WTC11 (cell line): ENCODE data around the gene HHIPL1. TPM values are rescaled to one million over a fixed set of nuclear protein-coding genes. Genes with fewer than 3 reads are reported as not detected.

Source experiments
- ATAC-seq: fragments of 200-7000 bp; cut with Tn5 transposase; 2 replicates; pipeline ENCODE4 v1.10.0; 2021; ENCODE audit warnings: mild to moderate bottlenecking, moderate library complexity
- CTCF ChIA-PET: fragments of 300-600 bp; sonication (Branson Sonifier 250); formaldehyde crosslinking; loops from one replicate; lab custom pipeline; 2021; ENCODE audit warnings: antibody characterized with exemption; lab: Charles Lee
- POLR2A ChIA-PET: fragments of 350-600 bp; sonication (Branson Sonifier 250); formaldehyde crosslinking; loops from one replicate; lab custom pipeline; 2021; ENCODE audit warnings: antibody characterized with exemption; lab: Charles Lee
- DNase-seq: peaks from one replicate; pipeline ENCODE4 v3.0.0; 2021; ENCODE audit warnings: low spot score
- H3K27ac Mint-ChIP-seq: 2 replicates; pipeline ENCODE4 v1.8.0; 2021; ENCODE audit warnings: mixed read lengths
- H3K27me3 Mint-ChIP-seq: 2 replicates; pipeline ENCODE4 v1.8.0; 2021; ENCODE audit warnings: low read depth, mild to moderate bottlenecking, moderate library complexity, mixed read lengths
- H3K36me3 Mint-ChIP-seq: 2 replicates; pipeline ENCODE4 v1.8.0; 2021; ENCODE audit warnings: mixed read lengths
- H3K4me1 Mint-ChIP-seq: 2 replicates; pipeline ENCODE4 v1.8.0; 2022; ENCODE audit warnings: mixed read lengths
- H3K4me3 Mint-ChIP-seq: 2 replicates; pipeline ENCODE4 v1.8.0; 2021; ENCODE audit warnings: mild to moderate bottlenecking, moderate library complexity, mixed read lengths
- H3K9me3 Mint-ChIP-seq: 2 replicates; pipeline ENCODE4 v1.8.0; 2021; ENCODE audit warnings: mixed read lengths
- CREM ChIP-seq: sonication (generic); formaldehyde crosslinking; IDR thresholded peaks from 2 replicates; pipeline ENCODE4 v1.8.1; 2022; ENCODE audit warnings: mild to moderate bottlenecking, missing genetic modification reagents, moderate library complexity
- FOXJ3 ChIP-seq: sonication (generic); formaldehyde crosslinking; IDR thresholded peaks from 2 replicates; pipeline ENCODE4 v1.9.0; 2021; ENCODE audit warnings: missing genetic modification reagents, mild to moderate bottlenecking, borderline replicate concordance
- JAZF1 ChIP-seq: fragments of 250-450 bp; sonication (Bioruptor Pico); IDR thresholded peaks from 2 replicates; pipeline ENCODE4 v1.9.0; 2021; ENCODE audit warnings: moderate library complexity, mild to moderate bottlenecking, inconsistent platforms
- NFATC4 ChIP-seq: fragments of 250-450 bp; sonication (Bioruptor Pico); IDR thresholded peaks from 2 replicates; pipeline ENCODE4 v1.9.0; 2021; ENCODE audit warnings: mild to moderate bottlenecking
- NR1H2 ChIP-seq: sonication (generic); formaldehyde crosslinking; IDR thresholded peaks from 2 replicates; pipeline ENCODE4 v1.9.0; 2021; ENCODE audit warnings: mild to moderate bottlenecking, moderate library complexity, missing genetic modification reagents
- total RNA-seq: library from RNA; stranded (reverse); gene quantifications from 3 replicates; pipeline ENCODE4 v1.2.3, GENCODE V29; 2021
- TF ChIP-seq, protein P1 (sequence below): sonication (generic); formaldehyde crosslinking; conservative IDR thresholded peaks from 2 replicates; pipeline ENCODE4 v1.8.1; 2023; ENCODE audit warnings: mild to moderate bottlenecking, low read depth, missing genetic modification reagents, moderate library complexity
- TF ChIP-seq, protein P2 (sequence below): sonication (generic); formaldehyde crosslinking; IDR thresholded peaks from 2 replicates; pipeline ENCODE4 v1.8.1; 2022; ENCODE audit warnings: missing genetic modification reagents, borderline replicate concordance
- TF ChIP-seq, protein P3 (sequence below): sonication (generic); formaldehyde crosslinking; IDR thresholded peaks from 2 replicates; pipeline ENCODE4 v1.8.1; 2023; ENCODE audit warnings: mild to moderate bottlenecking, missing genetic modification reagents, borderline replicate concordance
- TF ChIP-seq, protein P4 (sequence below): sonication (generic); formaldehyde crosslinking; IDR thresholded peaks from 2 replicates; pipeline ENCODE4 v1.8.1; 2022; ENCODE audit warnings: low read depth, mild to moderate bottlenecking, moderate library complexity, missing genetic modification reagents, borderline replicate concordance
- TF ChIP-seq, protein P5 (sequence below): sonication (generic); formaldehyde crosslinking; IDR thresholded peaks from 2 replicates; pipeline ENCODE4 v1.8.1; 2022; ENCODE audit warnings: mild to moderate bottlenecking, moderate library complexity, missing genetic modification reagents
- TF ChIP-seq, protein P6 (sequence below): sonication (generic); formaldehyde crosslinking; IDR thresholded peaks from 2 replicates; pipeline ENCODE4 v1.8.1; 2022; ENCODE audit warnings: mild to moderate bottlenecking, missing genetic modification reagents, moderate library complexity, borderline replicate concordance
- TF ChIP-seq, protein P7 (sequence below): sonication (generic); formaldehyde crosslinking; IDR thresholded peaks from 2 replicates; pipeline ENCODE4 v1.8.1; 2023; ENCODE audit warnings: mild to moderate bottlenecking, missing genetic modification reagents, moderate library complexity
- TF ChIP-seq, protein P8 (sequence below): fragments of 200-600 bp; IDR thresholded peaks from 2 replicates; pipeline ENCODE4 v1.8.0; 2022; ENCODE audit warnings: antibody characterized with exemption
- TF ChIP-seq, protein P9 (sequence below): fragments of 250-450 bp; sonication (Bioruptor Pico); IDR thresholded peaks from 2 replicates; pipeline ENCODE4 v1.8.0; 2021; ENCODE audit warnings: mild to moderate bottlenecking

HHIPL1 gene
- total RNA-seq, 1 experiment from 2014 or later: 1.5 TPM

DNA sequence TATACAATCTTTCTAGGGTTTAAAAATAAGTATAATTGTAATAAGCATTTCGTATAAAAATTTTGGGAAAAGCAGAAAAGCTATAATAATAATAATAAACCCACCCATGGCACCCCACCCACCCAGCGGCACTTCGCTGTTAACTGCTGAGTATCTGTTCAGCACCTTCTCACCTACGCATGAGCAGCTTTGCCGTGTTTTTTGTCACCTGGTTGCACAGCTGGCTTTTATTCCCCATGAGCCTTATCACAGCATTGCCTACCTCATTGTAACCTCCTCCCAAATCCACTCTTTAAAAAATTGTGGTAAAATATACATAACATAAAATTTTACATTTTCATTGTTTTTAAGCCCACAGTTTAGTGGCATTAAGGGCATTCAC is 73.9 kb downstream of the HHIPL1 start:
- H3K27ac Mint-ChIP-seq: no peak overlapping the region
- H3K4me3 Mint-ChIP-seq: no peak overlapping the region
- H3K4me1 Mint-ChIP-seq: 0 out of 2 replicates have a peak, but pooled peaks cover 5% of the 10 kb centered on the region
- no peaks in the 10 kb centered on the region for H3K36me3 Mint-ChIP-seq
- ChIA-PET CTCF (interaction anchor here (1.3 kb wide), 1 partner anchor 11 kb away, joined by 6 read pairs; no protein-coding TSS in a partner anchor), POLR2A (no interaction called here)
- H3K9me3 Mint-ChIP-seq: no peaks in the 10 kb centered on the region
- TF ChIP-seq CREM (CRISPR knock-in tag) (no peak), NFATC4 (no peak)
- TF ChIP-seq, protein P1, sequence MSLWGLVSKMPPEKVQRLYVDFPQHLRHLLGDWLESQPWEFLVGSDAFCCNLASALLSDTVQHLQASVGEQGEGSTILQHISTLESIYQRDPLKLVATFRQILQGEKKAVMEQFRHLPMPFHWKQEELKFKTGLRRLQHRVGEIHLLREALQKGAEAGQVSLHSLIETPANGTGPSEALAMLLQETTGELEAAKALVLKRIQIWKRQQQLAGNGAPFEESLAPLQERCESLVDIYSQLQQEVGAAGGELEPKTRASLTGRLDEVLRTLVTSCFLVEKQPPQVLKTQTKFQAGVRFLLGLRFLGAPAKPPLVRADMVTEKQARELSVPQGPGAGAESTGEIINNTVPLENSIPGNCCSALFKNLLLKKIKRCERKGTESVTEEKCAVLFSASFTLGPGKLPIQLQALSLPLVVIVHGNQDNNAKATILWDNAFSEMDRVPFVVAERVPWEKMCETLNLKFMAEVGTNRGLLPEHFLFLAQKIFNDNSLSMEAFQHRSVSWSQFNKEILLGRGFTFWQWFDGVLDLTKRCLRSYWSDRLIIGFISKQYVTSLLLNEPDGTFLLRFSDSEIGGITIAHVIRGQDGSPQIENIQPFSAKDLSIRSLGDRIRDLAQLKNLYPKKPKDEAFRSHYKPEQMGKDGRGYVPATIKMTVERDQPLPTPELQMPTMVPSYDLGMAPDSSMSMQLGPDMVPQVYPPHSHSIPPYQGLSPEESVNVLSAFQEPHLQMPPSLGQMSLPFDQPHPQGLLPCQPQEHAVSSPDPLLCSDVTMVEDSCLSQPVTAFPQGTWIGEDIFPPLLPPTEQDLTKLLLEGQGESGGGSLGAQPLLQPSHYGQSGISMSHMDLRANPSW: no peak
- ATAC-seq (no peak), DNase-seq (no peak)
- H3K27me3 Mint-ChIP-seq: no peaks in the 10 kb centered on the region

DNA sequence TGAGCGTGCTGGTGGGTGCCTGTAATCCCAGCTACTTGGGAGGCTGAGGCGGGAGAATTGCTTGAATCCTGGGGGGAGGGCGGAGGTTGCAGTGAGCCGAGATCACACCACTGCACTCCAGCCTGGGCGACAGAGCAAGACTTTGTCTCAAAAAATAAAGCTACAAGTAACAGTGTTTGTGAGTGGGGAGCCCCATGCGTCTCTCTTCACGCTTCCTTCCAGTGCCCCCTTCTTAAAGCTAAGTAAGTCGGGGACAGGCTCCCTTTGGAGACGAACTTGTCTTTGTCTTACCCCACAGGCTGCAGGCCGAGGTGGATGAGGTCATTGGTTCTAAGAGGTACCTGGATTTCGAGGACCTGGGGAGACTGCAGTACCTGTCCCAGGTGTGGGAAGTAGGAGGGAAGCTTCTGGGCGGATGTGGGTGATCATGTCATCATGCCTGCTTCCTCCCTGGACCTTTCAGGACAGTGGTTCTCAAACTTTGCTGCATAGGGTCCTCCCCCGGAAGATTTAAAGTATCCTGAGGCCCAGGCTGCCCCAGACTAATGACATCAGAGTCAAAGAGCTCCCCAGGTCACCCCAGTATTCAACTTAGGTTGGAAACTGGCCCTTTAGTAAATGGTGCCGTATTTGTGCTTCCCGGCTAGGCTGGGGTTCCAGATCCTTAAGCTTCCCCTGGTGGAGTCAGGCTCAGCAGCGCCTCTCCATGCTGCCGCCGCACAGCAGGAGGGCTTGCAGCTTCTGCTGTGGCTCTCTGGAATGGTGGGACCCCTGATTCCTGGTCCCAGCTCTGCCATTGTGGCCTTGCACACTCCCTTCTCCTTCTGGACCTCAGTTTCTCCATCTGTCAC is 76.2 kb downstream of the HHIPL1 start:
- Mint-ChIP-seq H3K36me3 (no peaks in the 10 kb centered on the region), H3K4me3 (no peak overlapping the region), H3K4me1 (0 out of 2 replicates have a peak, but pooled peaks cover 5% of the 10 kb centered on the region), H3K9me3 (no peaks in the 10 kb centered on the region), H3K27me3 (no peaks in the 10 kb centered on the region), H3K27ac (no peak overlapping the region)
- ATAC-seq (no peak), DNase-seq (no peak)
- TF ChIP-seq NR1H2 (CRISPR knock-in tag): no peak
- TF ChIP-seq, protein P2, sequence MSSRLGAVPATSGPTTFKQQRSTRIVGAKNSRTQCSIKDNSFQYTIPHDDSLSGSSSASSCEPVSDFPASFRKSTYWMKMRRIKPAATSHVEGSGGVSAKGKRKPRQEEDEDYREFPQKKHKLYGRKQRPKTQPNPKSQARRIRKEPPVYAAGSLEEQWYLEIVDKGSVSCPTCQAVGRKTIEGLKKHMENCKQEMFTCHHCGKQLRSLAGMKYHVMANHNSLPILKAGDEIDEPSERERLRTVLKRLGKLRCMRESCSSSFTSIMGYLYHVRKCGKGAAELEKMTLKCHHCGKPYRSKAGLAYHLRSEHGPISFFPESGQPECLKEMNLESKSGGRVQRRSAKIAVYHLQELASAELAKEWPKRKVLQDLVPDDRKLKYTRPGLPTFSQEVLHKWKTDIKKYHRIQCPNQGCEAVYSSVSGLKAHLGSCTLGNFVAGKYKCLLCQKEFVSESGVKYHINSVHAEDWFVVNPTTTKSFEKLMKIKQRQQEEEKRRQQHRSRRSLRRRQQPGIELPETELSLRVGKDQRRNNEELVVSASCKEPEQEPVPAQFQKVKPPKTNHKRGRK (CRISPR knock-in tag): no peak
- TF ChIP-seq, protein P3, sequence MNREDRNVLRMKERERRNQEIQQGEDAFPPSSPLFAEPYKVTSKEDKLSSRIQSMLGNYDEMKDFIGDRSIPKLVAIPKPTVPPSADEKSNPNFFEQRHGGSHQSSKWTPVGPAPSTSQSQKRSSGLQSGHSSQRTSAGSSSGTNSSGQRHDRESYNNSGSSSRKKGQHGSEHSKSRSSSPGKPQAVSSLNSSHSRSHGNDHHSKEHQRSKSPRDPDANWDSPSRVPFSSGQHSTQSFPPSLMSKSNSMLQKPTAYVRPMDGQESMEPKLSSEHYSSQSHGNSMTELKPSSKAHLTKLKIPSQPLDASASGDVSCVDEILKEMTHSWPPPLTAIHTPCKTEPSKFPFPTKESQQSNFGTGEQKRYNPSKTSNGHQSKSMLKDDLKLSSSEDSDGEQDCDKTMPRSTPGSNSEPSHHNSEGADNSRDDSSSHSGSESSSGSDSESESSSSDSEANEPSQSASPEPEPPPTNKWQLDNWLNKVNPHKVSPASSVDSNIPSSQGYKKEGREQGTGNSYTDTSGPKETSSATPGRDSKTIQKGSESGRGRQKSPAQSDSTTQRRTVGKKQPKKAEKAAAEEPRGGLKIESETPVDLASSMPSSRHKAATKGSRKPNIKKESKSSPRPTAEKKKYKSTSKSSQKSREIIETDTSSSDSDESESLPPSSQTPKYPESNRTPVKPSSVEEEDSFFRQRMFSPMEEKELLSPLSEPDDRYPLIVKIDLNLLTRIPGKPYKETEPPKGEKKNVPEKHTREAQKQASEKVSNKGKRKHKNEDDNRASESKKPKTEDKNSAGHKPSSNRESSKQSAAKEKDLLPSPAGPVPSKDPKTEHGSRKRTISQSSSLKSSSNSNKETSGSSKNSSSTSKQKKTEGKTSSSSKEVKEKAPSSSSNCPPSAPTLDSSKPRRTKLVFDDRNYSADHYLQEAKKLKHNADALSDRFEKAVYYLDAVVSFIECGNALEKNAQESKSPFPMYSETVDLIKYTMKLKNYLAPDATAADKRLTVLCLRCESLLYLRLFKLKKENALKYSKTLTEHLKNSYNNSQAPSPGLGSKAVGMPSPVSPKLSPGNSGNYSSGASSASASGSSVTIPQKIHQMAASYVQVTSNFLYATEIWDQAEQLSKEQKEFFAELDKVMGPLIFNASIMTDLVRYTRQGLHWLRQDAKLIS (CRISPR knock-in tag): no peak
- TF ChIP-seq, protein P4, sequence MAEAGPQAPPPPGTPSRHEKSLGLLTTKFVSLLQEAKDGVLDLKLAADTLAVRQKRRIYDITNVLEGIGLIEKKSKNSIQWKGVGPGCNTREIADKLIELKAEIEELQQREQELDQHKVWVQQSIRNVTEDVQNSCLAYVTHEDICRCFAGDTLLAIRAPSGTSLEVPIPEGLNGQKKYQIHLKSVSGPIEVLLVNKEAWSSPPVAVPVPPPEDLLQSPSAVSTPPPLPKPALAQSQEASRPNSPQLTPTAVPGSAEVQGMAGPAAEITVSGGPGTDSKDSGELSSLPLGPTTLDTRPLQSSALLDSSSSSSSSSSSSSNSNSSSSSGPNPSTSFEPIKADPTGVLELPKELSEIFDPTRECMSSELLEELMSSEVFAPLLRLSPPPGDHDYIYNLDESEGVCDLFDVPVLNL (CRISPR knock-in tag): no peak
- no peak for TF ChIP-seq JAZF1
- TF ChIP-seq, protein P5, sequence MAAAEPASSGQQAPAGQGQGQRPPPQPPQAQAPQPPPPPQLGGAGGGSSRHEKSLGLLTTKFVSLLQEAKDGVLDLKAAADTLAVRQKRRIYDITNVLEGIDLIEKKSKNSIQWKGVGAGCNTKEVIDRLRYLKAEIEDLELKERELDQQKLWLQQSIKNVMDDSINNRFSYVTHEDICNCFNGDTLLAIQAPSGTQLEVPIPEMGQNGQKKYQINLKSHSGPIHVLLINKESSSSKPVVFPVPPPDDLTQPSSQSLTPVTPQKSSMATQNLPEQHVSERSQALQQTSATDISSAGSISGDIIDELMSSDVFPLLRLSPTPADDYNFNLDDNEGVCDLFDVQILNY (CRISPR knock-in tag): no peak
- TF ChIP-seq, protein P6, sequence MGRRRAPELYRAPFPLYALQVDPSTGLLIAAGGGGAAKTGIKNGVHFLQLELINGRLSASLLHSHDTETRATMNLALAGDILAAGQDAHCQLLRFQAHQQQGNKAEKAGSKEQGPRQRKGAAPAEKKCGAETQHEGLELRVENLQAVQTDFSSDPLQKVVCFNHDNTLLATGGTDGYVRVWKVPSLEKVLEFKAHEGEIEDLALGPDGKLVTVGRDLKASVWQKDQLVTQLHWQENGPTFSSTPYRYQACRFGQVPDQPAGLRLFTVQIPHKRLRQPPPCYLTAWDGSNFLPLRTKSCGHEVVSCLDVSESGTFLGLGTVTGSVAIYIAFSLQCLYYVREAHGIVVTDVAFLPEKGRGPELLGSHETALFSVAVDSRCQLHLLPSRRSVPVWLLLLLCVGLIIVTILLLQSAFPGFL (CRISPR knock-in tag): no peak
- TF ChIP-seq FOXJ3 (CRISPR knock-in tag): no peak
- TF ChIP-seq, protein P7, sequence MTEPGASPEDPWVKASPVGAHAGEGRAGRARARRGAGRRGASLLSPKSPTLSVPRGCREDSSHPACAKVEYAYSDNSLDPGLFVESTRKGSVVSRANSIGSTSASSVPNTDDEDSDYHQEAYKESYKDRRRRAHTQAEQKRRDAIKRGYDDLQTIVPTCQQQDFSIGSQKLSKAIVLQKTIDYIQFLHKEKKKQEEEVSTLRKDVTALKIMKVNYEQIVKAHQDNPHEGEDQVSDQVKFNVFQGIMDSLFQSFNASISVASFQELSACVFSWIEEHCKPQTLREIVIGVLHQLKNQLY (CRISPR knock-in tag): no peak
- TF ChIP-seq, protein P8, sequence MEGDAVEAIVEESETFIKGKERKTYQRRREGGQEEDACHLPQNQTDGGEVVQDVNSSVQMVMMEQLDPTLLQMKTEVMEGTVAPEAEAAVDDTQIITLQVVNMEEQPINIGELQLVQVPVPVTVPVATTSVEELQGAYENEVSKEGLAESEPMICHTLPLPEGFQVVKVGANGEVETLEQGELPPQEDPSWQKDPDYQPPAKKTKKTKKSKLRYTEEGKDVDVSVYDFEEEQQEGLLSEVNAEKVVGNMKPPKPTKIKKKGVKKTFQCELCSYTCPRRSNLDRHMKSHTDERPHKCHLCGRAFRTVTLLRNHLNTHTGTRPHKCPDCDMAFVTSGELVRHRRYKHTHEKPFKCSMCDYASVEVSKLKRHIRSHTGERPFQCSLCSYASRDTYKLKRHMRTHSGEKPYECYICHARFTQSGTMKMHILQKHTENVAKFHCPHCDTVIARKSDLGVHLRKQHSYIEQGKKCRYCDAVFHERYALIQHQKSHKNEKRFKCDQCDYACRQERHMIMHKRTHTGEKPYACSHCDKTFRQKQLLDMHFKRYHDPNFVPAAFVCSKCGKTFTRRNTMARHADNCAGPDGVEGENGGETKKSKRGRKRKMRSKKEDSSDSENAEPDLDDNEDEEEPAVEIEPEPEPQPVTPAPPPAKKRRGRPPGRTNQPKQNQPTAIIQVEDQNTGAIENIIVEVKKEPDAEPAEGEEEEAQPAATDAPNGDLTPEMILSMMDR: no peak
- TF ChIP-seq, protein P9, sequence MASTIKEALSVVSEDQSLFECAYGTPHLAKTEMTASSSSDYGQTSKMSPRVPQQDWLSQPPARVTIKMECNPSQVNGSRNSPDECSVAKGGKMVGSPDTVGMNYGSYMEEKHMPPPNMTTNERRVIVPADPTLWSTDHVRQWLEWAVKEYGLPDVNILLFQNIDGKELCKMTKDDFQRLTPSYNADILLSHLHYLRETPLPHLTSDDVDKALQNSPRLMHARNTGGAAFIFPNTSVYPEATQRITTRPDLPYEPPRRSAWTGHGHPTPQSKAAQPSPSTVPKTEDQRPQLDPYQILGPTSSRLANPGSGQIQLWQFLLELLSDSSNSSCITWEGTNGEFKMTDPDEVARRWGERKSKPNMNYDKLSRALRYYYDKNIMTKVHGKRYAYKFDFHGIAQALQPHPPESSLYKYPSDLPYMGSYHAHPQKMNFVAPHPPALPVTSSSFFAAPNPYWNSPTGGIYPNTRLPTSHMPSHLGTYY (CRISPR knock-in tag): no peak
- POLR2A ChIA-PET: no interaction called here
- CTCF ChIA-PET: interaction anchor here (1.6 kb wide), 1 partner anchor 10 kb away, joined by 13 read pairs; no protein-coding TSS in a partner anchor
